OCI-LY1 (cell line): ENCODE measurements around the gene SKAP2.

Source experiments
- H2AFZ ChIP-seq: fragments of 200-600 bp; sonication (generic), shearing (Covaris generic); 2 replicates; pipeline ENCODE4 v1.6.0; 2014; ENCODE audit warnings: antibody characterized with exemption, mild to moderate bottlenecking, low read length
- H3F3A ChIP-seq: fragments of 200-600 bp; sonication (generic), shearing (Covaris generic); 2 replicates; pipeline ENCODE4 v1.6.0; 2014; ENCODE audit warnings: mild to moderate bottlenecking, antibody characterized with exemption, low read length, moderate library complexity; ENCODE audit not compliant: insufficient read depth
- H3K27ac ChIP-seq: fragments of 200-600 bp; sonication (generic); 2 replicates; pipeline ENCODE4 v1.5.1; 2014; ENCODE audit warnings: low read length, mixed run types, mild to moderate bottlenecking, low read depth; ENCODE audit not compliant: poor library complexity, severe bottlenecking
- H3K27me3 ChIP-seq: fragments of 200-600 bp; sonication (generic); 2 replicates; pipeline ENCODE4 v1.6.0; 2014; ENCODE audit warnings: antibody characterized with exemption, mild to moderate bottlenecking, low read length, moderate library complexity; ENCODE audit not compliant: insufficient read depth
- H3K36me3 ChIP-seq: fragments of 200-600 bp; sonication (generic); 2 replicates; pipeline ENCODE4 v1.6.1; 2014; ENCODE audit warnings: mild to moderate bottlenecking, antibody characterized with exemption, low read length, moderate library complexity, mixed read lengths; ENCODE audit not compliant: insufficient read depth
- H3K4me1 ChIP-seq: fragments of 200-600 bp; sonication (generic); 2 replicates; pipeline ENCODE4 v1.5.1; 2014; ENCODE audit warnings: mild to moderate bottlenecking, low read length, moderate library complexity; ENCODE audit not compliant: insufficient read depth, severe bottlenecking
- H3K4me2 ChIP-seq: fragments of 200-600 bp; sonication (generic), shearing (Covaris generic); 2 replicates; pipeline ENCODE4 v1.6.1; 2014; ENCODE audit warnings: low read length
- H3K4me3 ChIP-seq: fragments of 200-600 bp; sonication (generic); 2 replicates; pipeline ENCODE4 v1.5.1; 2014; ENCODE audit warnings: low read length, low read depth, mild to moderate bottlenecking, mixed read lengths; ENCODE audit not compliant: poor library complexity, severe bottlenecking
- H3K79me2 ChIP-seq: fragments of 200-600 bp; shearing (Covaris generic); 2 replicates; pipeline ENCODE4 v1.6.1; 2016; ENCODE audit warnings: mixed run types, low read length, mixed read lengths; ENCODE audit not compliant: insufficient read depth
- H3K9ac ChIP-seq: fragments of 200-600 bp; sonication (generic), shearing (Covaris generic); 2 replicates; pipeline ENCODE4 v1.6.1; 2014; ENCODE audit warnings: mild to moderate bottlenecking, low read length, mixed read lengths
- H3K9me2 ChIP-seq: fragments of 200-600 bp; sonication (generic), shearing (Covaris generic); 2 replicates; pipeline ENCODE4 v1.6.1; 2014; ENCODE audit warnings: low read depth, mild to moderate bottlenecking, low read length, mixed read lengths
- H3K9me3 ChIP-seq: fragments of 200-600 bp; shearing (Covaris generic); 2 replicates; pipeline ENCODE4 v1.6.1; 2014; ENCODE audit warnings: low read length, mixed read lengths
- H4K20me1 ChIP-seq: fragments of 200-600 bp; sonication (generic), shearing (Covaris generic); 2 replicates; pipeline ENCODE4 v1.6.0; 2016; ENCODE audit warnings: mild to moderate bottlenecking, low read length; ENCODE audit not compliant: insufficient read depth
- CTCF ChIP-seq: fragments of 200-600 bp; sonication (generic), shearing (Covaris generic); IDR thresholded peaks from 2 replicates; pipeline ENCODE4 v1.5.1; 2017; ENCODE audit warnings: mild to moderate bottlenecking, antibody characterized with exemption, low read length, moderate library complexity, mixed read lengths
- EZH2 ChIP-seq: fragments of 200-600 bp; sonication (generic), shearing (Covaris generic); IDR thresholded peaks from 2 replicates; pipeline ENCODE4 v1.8.0; 2017; ENCODE audit warnings: borderline replicate concordance, mixed run types, mild to moderate bottlenecking, antibody characterized with exemption, low read length, moderate library complexity, mixed read lengths

SKAP2 gene

GRCh38 chr7:26620352-26620751 is 244.0 kb downstream of the SKAP2 start:
- Histone ChIP-seq H3K4me1 (no peaks in the 10 kb centered on the region), H3K27ac (no peak overlapping the region), H3K4me3 (no peak overlapping the region), H3K79me2 (no peaks in the 10 kb centered on the region), H3K27me3 (no peaks in the 10 kb centered on the region), H3K9ac (no peak overlapping the region), H3F3A (no peaks in the 10 kb centered on the region), H3K36me3 (no peaks in the 10 kb centered on the region), H3K4me2 (peak overlapping the region; percentile 27; the same call in 1 of the 2 replicates), H3K9me2 (no peaks in the 10 kb centered on the region), H2AFZ (no peak overlapping the region), H4K20me1 (no peaks in the 10 kb centered on the region), H3K9me3 (no peaks in the 10 kb centered on the region)
- TF ChIP-seq EZH2 (no peak), CTCF (peak; percentile 63; the same call in 1 of the 2 replicates)

- no peak overlapping the region for H2AFZ ChIP-seq
Measured at GRCh38 chr7:26619348-26619984, 244.9 kb downstream of the SKAP2 start.

GRCh38 chr7:26618898-26619297 is 245.5 kb downstream of the SKAP2 start:
- Histone ChIP-seq H4K20me1 (no peaks in the 10 kb centered on the region), H3K79me2 (no peaks in the 10 kb centered on the region), H3K9me2 (no peaks in the 10 kb centered on the region), H3K4me3 (no peak overlapping the region), H3F3A (no peaks in the 10 kb centered on the region), H3K9ac (no peak overlapping the region), H3K27ac (no peak overlapping the region), H3K27me3 (no peaks in the 10 kb centered on the region), H3K9me3 (no peaks in the 10 kb centered on the region), H3K4me1 (no peaks in the 10 kb centered on the region), H3K4me2 (no peak overlapping the region), H2AFZ (no peak overlapping the region), H3K36me3 (no peaks in the 10 kb centered on the region)
- TF ChIP-seq EZH2, result no peak
- no peak for TF ChIP-seq CTCF

More at GRCh38 chr7:26619348-26619984, 244.9 kb downstream of the SKAP2 start:
- no peaks in the 10 kb centered on the region for H3K79me2 ChIP-seq
- H3F3A ChIP-seq, result no peaks in the 10 kb centered on the region
- no peaks in the 10 kb centered on the region for H4K20me1 ChIP-seq
- no peak overlapping the region for H3K4me2 ChIP-seq
- H3K36me3 ChIP-seq, result no peaks in the 10 kb centered on the region
- TF ChIP-seq CTCF (no peak), EZH2 (no peak)
- H3K9me3 ChIP-seq, result no peaks in the 10 kb centered on the region
- H3K4me3 ChIP-seq, result no peak overlapping the region
- no peak overlapping the region for H3K27ac ChIP-seq
- no peaks in the 10 kb centered on the region for H3K27me3 ChIP-seq
- no peak overlapping the region for H3K9ac ChIP-seq
- H3K4me1 ChIP-seq, result no peaks in the 10 kb centered on the region
- no peaks in the 10 kb centered on the region for H3K9me2 ChIP-seq
